ENCODE measurements around the gene ASPHD2. TPM values are rescaled to one million over a fixed set of nuclear protein-coding genes. Genes with fewer than 3 reads are reported as not detected.

Gene ASPHD2
- total and polyA plus RNA-seq, 10 of the 15 experiments (the other 5 are each of a cell fraction or from before 2014, with no cell fraction given), result 1.6 to 10.6 (median 5.2) TPM

DNA sequence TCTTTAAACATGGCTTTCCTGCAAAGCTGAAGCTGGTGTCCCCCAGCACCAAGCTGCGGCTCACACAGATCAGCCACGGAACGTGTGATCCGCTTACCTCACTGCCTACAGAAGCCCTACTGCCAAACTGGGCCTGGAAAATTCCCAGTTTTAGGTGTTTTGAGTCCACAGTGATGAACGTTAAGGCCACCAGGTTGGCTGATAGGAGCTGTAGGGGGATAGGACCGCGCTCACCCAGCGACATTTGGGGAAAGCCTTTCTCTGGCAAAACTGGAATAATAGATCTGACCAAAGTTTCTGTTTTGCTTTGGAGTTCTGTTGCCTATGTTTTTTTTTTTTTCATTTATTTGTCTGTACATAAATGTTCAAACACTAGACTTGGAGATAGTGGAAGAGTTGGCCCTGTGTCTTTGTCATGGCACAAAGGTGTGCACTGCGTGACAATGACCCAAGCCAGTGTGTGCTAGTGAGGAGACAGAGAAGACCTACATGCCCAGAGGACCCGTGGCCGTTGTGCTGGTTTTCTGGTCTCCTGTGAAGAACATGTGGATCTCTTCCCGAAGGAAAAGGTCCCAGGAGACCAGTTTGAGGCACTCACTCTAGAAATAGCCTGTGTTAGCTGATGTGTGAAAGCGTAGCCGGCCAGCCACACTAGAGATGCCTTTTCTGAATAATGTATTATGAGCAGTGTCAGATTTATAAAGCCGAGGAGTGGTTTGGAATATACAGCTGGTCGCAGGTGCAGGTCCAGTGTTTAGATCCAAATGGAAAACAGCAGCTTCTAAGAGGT is 15.0 kb downstream of the ASPHD2 start:
- POLR2A ChIA-PET, result interaction anchor here (0.6 kb wide), 1 partner anchor 67 kb away, joined by 3 read pairs; no protein-coding TSS in a partner anchor
- RAD21 ChIA-PET (ENCODE audit: unreplicated experiment), result interaction anchor here (0.7 kb wide), 1 partner anchor 126 kb away, joined by 3 read pairs; no protein-coding TSS in a partner anchor
- BruUV-seq (replicated peaks), result no TSS peak

More for the DNA sequence above, 15.0 kb downstream of the ASPHD2 start:
- FAIRE-seq (no peak), ATAC-seq (no peak), DNase-seq (ENCODE audit: low read depth, low spot score) (no peak)
- H3K4me1 ChIP-seq (ENCODE audit: control insufficient read depth, insufficient read depth, low read length), result no peaks in the 10 kb centered on the region
- no peak overlapping the region for H3K4me2 ChIP-seq (ENCODE audit: control insufficient read depth, insufficient read depth)
- H3K27ac ChIP-seq (ENCODE audit: control insufficient read depth, insufficient read depth), result no peak overlapping the region
- peaks cover 4% of the 10 kb centered on the region for H3K79me2 ChIP-seq (ENCODE audit: control insufficient read depth, insufficient read depth, low read length)
- WGBS (ENCODE audit: insufficient coverage, insufficient replicate concordance, low lambda C conversion rate, missing lambda C conversion rate), result 95% methylated on average over 16 of the region's 16 CpGs
- H3K27me3 ChIP-seq (replicated peaks in 1 of 2; ENCODE audit: control insufficient read depth in 2 of 2, insufficient read depth in 2 of 2, low read length in 1 of 2), result no peaks in the 10 kb centered on the region
- peaks cover 3 to 7% of the 10 kb centered on the region in 2 experiments; a peak in 3 of 4 replicates for H3K36me3 ChIP-seq (ENCODE audit: control insufficient read depth in 2 of 2, insufficient read depth in 2 of 2, low read length in 1 of 2)
- no peak overlapping the region for H3K9ac ChIP-seq (ENCODE audit: control insufficient read depth, insufficient read depth, low read length)
- no peak overlapping the region for H3K4me3 ChIP-seq
- no peak for TF ChIP-seq IRF4 (IDR thresholded peaks at IDR 0.05; ENCODE audit: low read depth, low read length)
- TF ChIP-seq, protein P1, sequence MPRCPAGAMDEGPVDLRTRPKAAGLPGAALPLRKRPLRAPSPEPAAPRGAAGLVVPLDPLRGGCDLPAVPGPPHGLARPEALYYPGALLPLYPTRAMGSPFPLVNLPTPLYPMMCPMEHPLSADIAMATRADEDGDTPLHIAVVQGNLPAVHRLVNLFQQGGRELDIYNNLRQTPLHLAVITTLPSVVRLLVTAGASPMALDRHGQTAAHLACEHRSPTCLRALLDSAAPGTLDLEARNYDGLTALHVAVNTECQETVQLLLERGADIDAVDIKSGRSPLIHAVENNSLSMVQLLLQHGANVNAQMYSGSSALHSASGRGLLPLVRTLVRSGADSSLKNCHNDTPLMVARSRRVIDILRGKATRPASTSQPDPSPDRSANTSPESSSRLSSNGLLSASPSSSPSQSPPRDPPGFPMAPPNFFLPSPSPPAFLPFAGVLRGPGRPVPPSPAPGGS (IDR thresholded peaks at IDR 0.05; ENCODE audit: borderline replicate concordance, insufficient read depth, low read depth, low read length, poor library complexity, severe bottlenecking), result no peak
- no peak for TF ChIP-seq CREB1 (IDR thresholded peaks at IDR 0.05; ENCODE audit: low read depth)
- TF ChIP-seq, protein P2, sequence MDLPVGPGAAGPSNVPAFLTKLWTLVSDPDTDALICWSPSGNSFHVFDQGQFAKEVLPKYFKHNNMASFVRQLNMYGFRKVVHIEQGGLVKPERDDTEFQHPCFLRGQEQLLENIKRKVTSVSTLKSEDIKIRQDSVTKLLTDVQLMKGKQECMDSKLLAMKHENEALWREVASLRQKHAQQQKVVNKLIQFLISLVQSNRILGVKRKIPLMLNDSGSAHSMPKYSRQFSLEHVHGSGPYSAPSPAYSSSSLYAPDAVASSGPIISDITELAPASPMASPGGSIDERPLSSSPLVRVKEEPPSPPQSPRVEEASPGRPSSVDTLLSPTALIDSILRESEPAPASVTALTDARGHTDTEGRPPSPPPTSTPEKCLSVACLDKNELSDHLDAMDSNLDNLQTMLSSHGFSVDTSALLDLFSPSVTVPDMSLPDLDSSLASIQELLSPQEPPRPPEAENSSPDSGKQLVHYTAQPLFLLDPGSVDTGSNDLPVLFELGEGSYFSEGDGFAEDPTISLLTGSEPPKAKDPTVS (IDR thresholded peaks at IDR 0.05; ENCODE audit: low read depth, low read length), result no peak
- no peak for TF ChIP-seq JUND (IDR thresholded peaks at IDR 0.05; ENCODE audit: low read depth, low read length)
- no peak for TF ChIP-seq DPF2 (IDR thresholded peaks at IDR 0.05)
- TF ChIP-seq, protein P3, sequence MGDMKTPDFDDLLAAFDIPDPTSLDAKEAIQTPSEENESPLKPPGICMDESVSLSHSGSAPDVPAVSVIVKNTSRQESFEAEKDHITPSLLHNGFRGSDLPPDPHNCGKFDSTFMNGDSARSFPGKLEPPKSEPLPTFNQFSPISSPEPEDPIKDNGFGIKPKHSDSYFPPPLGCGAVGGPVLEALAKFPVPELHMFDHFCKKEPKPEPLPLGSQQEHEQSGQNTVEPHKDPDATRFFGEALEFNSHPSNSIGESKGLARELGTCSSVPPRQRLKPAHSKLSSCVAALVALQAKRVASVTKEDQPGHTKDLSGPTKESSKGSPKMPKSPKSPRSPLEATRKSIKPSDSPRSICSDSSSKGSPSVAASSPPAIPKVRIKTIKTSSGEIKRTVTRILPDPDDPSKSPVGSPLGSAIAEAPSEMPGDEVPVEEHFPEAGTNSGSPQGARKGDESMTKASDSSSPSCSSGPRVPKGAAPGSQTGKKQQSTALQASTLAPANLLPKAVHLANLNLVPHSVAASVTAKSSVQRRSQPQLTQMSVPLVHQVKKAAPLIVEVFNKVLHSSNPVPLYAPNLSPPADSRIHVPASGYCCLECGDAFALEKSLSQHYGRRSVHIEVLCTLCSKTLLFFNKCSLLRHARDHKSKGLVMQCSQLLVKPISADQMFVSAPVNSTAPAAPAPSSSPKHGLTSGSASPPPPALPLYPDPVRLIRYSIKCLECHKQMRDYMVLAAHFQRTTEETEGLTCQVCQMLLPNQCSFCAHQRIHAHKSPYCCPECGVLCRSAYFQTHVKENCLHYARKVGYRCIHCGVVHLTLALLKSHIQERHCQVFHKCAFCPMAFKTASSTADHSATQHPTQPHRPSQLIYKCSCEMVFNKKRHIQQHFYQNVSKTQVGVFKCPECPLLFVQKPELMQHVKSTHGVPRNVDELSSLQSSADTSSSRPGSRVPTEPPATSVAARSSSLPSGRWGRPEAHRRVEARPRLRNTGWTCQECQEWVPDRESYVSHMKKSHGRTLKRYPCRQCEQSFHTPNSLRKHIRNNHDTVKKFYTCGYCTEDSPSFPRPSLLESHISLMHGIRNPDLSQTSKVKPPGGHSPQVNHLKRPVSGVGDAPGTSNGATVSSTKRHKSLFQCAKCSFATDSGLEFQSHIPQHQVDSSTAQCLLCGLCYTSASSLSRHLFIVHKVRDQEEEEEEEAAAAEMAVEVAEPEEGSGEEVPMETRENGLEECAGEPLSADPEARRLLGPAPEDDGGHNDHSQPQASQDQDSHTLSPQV (IDR thresholded peaks at IDR 0.05), result no peak
- H2AFZ ChIP-seq (ENCODE audit: control insufficient read depth, low read depth, low read length), result no peak overlapping the region
- CTCF ChIA-PET, result interaction anchor here (1.1 to 1.6 kb wide), 3 partner anchors 9 to 17 kb away, joined by 3 to 5 read pairs (median 4); no protein-coding TSS in a partner anchor
- no peaks in the 10 kb centered on the region for H4K20me1 ChIP-seq (ENCODE audit: control insufficient read depth, insufficient read depth)
- H3K9me3 ChIP-seq (replicated peaks; ENCODE audit: control insufficient read depth, insufficient read depth, low read length), result no peaks in the 10 kb centered on the region
- intact Hi-C loops (cut with micrococcal nuclease; ENCODE audit: unreplicated experiment), result no loop called here
- SMC1A ChIA-PET (ENCODE audit: uncharacterized antibody, unreplicated experiment), result interaction anchor here (0.7 kb wide), 1 partner anchor 77 kb away, joined by 4 read pairs; no protein-coding TSS in a partner anchor
- in situ Hi-C loops (cut with MboI), result no loop called here
